Measurements from ENCODE around the gene ZFYVE26.

Gene ZFYVE26

DNA sequence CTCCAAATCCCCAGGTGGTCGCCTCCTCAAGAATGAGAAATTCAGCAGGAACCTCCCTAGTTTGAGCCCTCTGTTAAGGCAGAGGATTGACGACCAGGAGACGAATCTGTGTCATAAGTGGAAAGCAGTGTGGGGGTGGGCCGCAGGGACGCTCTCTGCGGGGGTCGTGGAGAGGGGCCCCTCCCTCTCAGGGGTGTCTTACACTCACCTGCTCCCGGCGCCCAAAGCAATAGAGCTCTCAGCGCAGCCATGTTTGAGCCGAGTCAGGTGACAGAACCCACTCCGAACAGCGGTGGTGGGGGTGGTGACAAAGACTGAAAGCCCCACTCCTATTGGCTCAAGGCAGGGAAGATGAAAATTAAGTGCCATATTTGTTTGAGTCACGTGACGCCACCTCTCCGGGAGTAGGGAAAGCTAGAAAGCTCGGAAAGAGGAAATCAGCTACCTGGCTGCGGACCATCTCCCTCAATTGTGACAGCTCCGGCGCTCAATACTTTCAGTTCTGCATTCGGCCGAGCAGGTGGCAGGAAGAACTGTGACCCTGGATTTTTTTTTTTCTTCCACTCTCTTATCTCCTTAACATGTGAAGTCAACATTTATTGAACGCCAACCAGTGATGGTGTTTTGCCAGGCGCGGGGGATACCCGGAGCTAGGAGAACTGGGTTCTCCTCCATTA, at the start of gene ZFYVE26:
ZFYVE26 (minus strand) TSS at position 265 of the 677 bp plus-strand sequence. CDS start 627 bp downstream, outside the sequence.
- H3K4me1 ChIP-seq (ENCODE audit: low read length): peaks cover 60% of the 10 kb centered on the region
- peak within 1 kb of the TSS; percentile 96 for H3K27ac ChIP-seq (ENCODE audit: low read length)
- peak within 1 kb of the TSS; percentile 39 for H2AFZ ChIP-seq (ENCODE audit: low read depth, low read length)

GRCh38 chr14:67863223-67863622, 46.8 kb upstream of the ZFYVE26 start:
- Histone ChIP-seq H3K9me3 (ENCODE audit: insufficient read depth, low read length) (no peaks in the 10 kb centered on the region), H3K4me2 (ENCODE audit: low read length) (no peak overlapping the region), H3K27ac (ENCODE audit: low read length) (no peak overlapping the region), H3K36me3 (replicated peaks; ENCODE audit: low read depth, low read length) (no peaks in the 10 kb centered on the region), H3K4me1 (ENCODE audit: low read length) (peaks cover 15% of the 10 kb centered on the region), H4K20me1 (ENCODE audit: insufficient read depth, low read length) (no peaks in the 10 kb centered on the region), H3K79me2 (ENCODE audit: low read length) (no peaks in the 10 kb centered on the region), H3K27me3 (ENCODE audit: low read depth, low read length) (no peaks in the 10 kb centered on the region), H2AFZ (ENCODE audit: low read depth, low read length) (no peak overlapping the region), H3K4me3 (ENCODE audit: low read length) (no peak overlapping the region), H3K9ac (ENCODE audit: low read length) (no peak overlapping the region)
- TF ChIP-seq EZH2phosphoT487 (IDR thresholded peaks at IDR 0.05; ENCODE audit: low read depth) (no peak), CTCF (IDR thresholded peaks at IDR 0.05; ENCODE audit: low read depth, low read length) (no peak)

More for the DNA sequence above, at the start of gene ZFYVE26:
- no peaks in the 10 kb centered on the region for H3K27me3 ChIP-seq (ENCODE audit: low read depth, low read length)
- peaks cover 4% of the 10 kb centered on the region for H3K36me3 ChIP-seq (replicated peaks; ENCODE audit: low read depth, low read length)
- peak within 1 kb of the TSS; percentile 93 for H3K4me2 ChIP-seq (ENCODE audit: low read length)
- H3K9me3 ChIP-seq (ENCODE audit: insufficient read depth, low read length): no peaks in the 10 kb centered on the region
- H3K4me3 ChIP-seq (ENCODE audit: low read length): peak within 1 kb of the TSS; percentile 88
- H3K79me2 ChIP-seq (ENCODE audit: low read length): peaks cover 49% of the 10 kb centered on the region
- peak within 1 kb of the TSS; percentile 84 for H3K9ac ChIP-seq (ENCODE audit: low read length)
- TF ChIP-seq EZH2phosphoT487 (IDR thresholded peaks at IDR 0.05; ENCODE audit: low read depth) (no peak), CTCF (IDR thresholded peaks at IDR 0.05; ENCODE audit: low read depth, low read length) (no peak)
- H4K20me1 ChIP-seq (ENCODE audit: insufficient read depth, low read length): no peaks in the 10 kb centered on the region

DNA sequence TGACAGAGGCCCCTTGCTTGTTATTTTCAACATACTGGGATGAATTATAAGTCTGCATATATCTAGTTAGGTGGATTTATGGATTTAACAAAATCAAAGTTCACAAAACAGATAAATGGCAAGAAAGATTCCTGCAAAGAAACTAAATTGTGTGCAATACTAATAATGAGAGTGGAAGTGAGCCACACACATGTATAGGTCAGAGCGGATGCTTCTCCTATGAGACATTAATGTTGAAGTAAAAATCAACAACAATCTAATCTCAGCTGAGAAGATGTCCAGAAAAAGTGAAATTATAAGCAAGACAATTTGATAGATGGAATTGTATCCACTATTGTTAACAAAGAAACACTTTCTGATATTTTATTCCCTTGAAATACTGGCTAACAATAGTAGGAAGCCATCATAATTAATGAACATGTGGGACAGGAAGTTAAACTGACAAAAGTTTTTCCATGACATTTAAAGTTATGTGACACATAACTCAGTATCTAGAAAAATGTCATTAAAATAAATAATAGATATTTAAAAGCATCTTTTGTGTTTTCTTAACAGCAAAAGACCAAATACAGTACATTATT, 42.9 kb upstream of the ZFYVE26 start:
- no peak overlapping the region for H3K4me3 ChIP-seq (ENCODE audit: low read length)
- no peaks in the 10 kb centered on the region for H4K20me1 ChIP-seq (ENCODE audit: insufficient read depth, low read length)
- no peaks in the 10 kb centered on the region for H3K9me3 ChIP-seq (ENCODE audit: insufficient read depth, low read length)
- H2AFZ ChIP-seq (ENCODE audit: low read depth, low read length): no peak overlapping the region
- no peaks in the 10 kb centered on the region for H3K36me3 ChIP-seq (replicated peaks; ENCODE audit: low read depth, low read length)
- H3K79me2 ChIP-seq (ENCODE audit: low read length): no peaks in the 10 kb centered on the region
- H3K27me3 ChIP-seq (ENCODE audit: low read depth, low read length): no peaks in the 10 kb centered on the region
- peak overlapping the region; percentile 47 for H3K4me2 ChIP-seq (ENCODE audit: low read length)
- H3K9ac ChIP-seq (ENCODE audit: low read length): no peak overlapping the region
- no peak overlapping the region for H3K27ac ChIP-seq (ENCODE audit: low read length)
- TF ChIP-seq EZH2phosphoT487 (IDR thresholded peaks at IDR 0.05; ENCODE audit: low read depth) (no peak), CTCF (IDR thresholded peaks at IDR 0.05; ENCODE audit: low read depth, low read length) (no peak)
- H3K4me1 ChIP-seq (ENCODE audit: low read length): peaks cover 20% of the 10 kb centered on the region

GRCh38 chr14:67857778-67858350, 41.5 kb upstream of the ZFYVE26 start:
- H3K79me2 ChIP-seq (ENCODE audit: low read length): no peaks in the 10 kb centered on the region
- H3K9ac ChIP-seq (ENCODE audit: low read length): no peak overlapping the region
- H3K27me3 ChIP-seq (ENCODE audit: low read depth, low read length): no peaks in the 10 kb centered on the region
- TF ChIP-seq EZH2phosphoT487 (IDR thresholded peaks at IDR 0.05; ENCODE audit: low read depth) (no peak), CTCF (IDR thresholded peaks at IDR 0.05; ENCODE audit: low read depth, low read length) (no peak)
- H3K9me3 ChIP-seq (ENCODE audit: insufficient read depth, low read length): no peaks in the 10 kb centered on the region
- H4K20me1 ChIP-seq (ENCODE audit: insufficient read depth, low read length): no peaks in the 10 kb centered on the region
- H3K4me3 ChIP-seq (ENCODE audit: low read length): no peak overlapping the region
- no peak overlapping the region for H2AFZ ChIP-seq (ENCODE audit: low read depth, low read length)
- H3K4me2 ChIP-seq (ENCODE audit: low read length): no peak overlapping the region
- H3K27ac ChIP-seq (ENCODE audit: low read length): no peak overlapping the region
- H3K4me1 ChIP-seq (ENCODE audit: low read length): peaks cover 34% of the 10 kb centered on the region
- no peaks in the 10 kb centered on the region for H3K36me3 ChIP-seq (replicated peaks; ENCODE audit: low read depth, low read length)
